HG03342 (cell line): Measurements from ENCODE around the gene TNFAIP8.

ENCODE experiments used
- ATAC-seq: cut with Tn5 transposase; IDR thresholded peaks from one replicate; pipeline ENCODE4 v1.9.1; 2021; ENCODE audit warnings: mild to moderate bottlenecking, moderate library complexity; ENCODE audit not compliant: unreplicated experiment

Gene TNFAIP8

DNA sequence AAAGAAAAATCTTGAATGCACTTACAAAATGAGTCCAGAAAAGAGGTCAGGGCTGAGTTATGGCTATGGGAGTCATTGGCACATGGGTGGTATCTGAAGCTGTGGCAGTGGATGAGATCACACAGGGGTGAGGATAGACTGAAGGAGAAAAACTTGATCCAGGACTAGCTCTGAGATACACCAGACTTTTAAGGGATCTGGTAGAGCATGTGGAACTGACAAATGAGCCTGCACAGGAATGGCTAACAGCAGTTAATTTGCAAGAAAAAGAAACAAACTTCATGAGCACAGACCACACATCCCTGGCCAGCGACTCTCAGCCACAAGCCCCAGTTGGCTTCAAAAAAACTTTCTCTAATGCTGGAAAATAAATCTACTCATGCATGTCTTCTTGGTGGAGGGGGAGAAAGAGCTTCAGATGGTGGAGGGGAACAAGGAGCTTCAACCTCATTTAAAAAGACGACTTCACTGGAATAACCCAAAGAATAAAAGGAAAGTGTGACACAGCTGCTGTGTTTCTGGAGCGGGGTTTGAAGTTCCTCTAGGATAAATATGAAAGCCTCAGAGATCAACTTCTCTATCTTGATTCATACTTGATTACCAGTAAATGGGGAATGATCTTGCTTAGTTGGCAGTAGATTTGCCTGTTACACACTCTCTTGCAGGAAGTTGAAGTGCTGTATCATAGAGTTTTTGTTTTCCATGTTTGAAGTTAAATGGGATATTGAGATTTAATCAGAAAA, 33.6 kb downstream of the TNFAIP8 start:
- peak; percentile 37 for ATAC-seq

- ATAC-seq, result no peak
Measured at GRCh38 chr5:119390404-119390803, 34.6 kb downstream of the TNFAIP8 start.

DNA sequence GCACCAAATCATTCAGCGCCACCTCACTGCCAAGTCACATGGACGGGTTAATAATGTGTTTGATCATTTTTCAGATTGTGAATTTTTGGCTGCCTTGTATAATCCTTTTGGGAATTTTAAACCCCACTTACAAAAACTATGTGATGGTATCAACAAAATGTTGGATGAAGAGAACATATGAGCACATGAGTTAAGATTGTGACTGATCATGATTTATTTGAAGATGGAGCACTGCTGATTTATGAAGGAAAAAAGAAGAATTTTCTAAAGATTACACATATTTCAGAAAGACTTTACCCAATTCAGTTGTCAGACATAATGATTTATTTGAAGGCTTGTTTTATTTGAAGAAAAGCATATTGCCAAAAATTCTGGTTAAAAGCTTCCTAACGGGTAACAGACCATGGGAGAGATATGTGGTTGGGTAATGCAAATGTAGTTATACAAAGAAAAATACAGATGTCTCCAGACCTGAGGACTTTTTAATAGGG, 37.4 kb downstream of the TNFAIP8 start:
- no peak for ATAC-seq

DNA sequence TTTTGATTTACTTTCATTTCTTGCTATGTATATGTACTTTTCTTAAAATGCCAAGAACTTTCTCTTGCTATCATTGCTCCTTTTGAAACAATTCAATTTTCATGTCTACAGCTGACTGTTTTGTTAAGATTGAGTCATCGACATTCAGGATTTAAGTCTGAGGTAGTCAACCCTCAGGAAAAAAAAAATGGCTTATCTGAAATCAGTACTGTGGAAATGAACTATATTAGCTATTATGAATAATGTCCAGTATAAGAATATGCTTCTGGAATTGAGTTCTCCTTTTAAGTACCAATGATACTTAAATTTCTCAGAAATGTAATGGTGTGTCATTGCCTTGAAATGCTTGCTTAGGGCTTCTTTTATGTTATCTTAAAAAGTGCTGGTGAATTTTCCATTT, 37.9 kb downstream of the TNFAIP8 start:
- no peak for ATAC-seq

DNA sequence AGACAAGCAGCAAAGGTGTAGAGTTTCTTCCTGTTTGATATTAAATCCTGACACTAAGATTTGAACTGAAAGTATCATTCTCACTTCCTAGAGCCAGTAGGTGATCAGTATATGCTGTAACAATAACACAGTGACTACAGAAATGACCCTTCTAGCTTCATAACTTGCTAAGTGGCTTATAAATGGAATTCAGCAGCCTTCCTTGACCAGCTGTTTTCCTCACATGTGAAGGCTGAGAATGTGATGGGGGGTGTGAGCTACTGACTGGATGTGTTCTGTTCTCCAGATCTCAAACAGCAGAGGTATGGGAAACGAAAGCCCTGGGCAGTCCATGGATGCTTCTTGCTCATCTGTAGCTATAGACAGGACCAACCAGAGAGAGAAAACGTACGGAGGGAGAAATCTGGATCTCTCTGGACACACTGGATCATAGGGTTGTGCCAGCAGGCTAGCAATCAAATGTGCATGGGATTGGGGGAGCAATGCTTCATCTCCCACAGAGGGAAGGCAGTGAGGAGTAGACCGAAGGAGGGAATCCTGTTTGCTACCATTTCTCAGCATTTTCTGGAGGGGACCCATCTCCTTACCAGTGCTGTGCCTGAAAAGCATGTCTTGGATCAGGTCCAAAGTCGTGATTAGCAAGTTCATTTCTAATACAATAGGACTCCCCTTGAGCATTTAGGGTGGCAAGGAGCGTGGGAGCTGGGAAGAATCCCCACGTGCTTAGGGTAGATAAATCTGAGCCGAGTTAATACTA, 39.4 kb downstream of the TNFAIP8 start:
- ATAC-seq, result peak; percentile 52

DNA sequence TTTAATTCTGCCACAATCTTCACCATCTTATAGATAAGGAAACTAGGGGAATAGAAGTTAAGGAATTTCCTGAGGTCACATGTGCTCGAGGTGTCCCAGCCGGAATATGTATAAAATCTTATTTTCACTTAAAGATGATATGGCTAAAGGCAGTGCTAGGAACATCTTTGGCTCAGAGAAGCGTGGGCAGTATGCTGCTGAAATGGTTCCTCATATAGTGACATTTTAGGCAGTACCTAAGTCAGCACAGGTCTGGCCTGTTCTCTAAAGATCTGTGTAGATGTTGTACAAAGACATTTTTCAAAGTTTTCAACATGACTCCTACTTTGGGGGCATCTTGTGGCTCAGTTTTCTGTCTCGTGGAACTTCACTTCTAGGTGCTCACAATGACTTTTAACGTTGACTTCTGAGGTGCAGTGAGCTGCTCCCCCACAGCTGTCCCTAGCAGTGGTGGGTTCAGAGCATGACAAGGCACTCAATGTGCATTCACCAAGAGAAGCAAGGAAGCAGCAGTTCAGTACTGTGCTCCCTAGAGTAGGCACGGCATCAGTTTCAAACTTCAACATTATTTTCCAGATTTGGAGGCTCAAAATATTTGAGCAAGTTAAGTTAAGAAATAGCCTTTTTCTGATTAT, 40.3 kb downstream of the TNFAIP8 start:
- peak; percentile 31 for ATAC-seq

- ATAC-seq, result peak; percentile 43
Measured at GRCh38 chr5:119397518-119398380, 41.9 kb downstream of the TNFAIP8 start.

- no peak for ATAC-seq
Measured at GRCh38 chr5:119398727-119399466, 43.1 kb downstream of the TNFAIP8 start.

DNA sequence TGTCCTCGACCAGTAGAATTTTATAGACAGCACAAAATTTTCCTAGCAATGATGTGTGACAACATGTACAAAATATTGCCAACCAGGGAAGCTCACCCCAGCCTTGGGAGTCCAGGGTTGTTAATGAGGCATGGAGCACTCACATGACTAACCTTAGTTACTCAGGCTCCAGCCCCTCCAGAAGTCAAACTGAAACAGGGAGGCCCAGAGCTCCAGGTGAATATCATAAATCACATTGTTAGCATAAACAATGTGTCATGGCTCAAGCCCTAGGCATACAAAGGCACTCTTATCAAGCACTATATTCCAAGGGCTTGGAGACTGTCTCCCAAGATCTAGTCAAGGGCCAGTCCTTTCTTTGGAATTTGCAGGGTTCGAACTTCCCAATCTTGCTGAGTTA, 44.4 kb downstream of the TNFAIP8 start:
- ATAC-seq, result no peak

DNA sequence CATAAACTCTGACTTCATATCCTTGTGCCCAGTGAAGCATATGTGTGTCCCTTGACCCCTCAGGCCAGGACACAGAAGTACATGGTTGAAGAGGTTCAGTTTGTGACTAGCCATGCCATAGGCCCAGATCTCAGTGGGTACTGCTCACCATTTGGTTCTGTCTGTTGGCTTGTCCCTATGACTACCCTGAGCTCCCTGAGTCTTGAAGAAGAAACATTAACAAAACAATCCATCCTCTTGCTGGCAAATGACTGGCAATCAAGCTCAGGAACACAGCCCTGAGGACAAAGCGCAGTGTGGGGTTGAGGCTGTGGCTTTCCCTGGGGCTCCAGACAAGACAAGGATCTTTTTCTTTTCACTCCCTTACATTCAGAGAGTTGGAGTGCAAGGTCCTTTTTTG, 46.3 kb downstream of the TNFAIP8 start:
- ATAC-seq, result no peak

DNA sequence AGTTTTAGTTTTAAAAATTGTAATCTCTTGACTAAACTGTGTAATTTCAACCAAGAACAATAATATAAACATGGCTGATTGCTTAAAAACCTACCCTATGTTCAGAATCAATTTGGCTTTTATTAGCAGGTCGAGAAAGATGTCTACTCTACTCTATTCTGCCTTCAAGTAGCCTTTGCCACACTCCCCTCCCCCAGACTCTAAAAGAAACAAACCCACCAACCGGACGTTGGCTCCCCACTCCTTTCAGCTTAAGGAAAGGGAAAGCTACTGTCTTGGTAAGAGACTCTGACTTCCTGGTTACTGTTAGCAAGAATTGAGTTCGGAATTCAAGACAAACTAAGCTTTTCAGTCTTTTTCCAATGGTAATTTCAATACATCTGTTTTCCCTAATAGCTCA, 46.7 kb downstream of the TNFAIP8 start:
- ATAC-seq, result no peak

GRCh38 chr5:119404033-119404432, 48.2 kb downstream of the TNFAIP8 start:
- ATAC-seq, result no peak

GRCh38 chr5:119405419-119405818, 49.6 kb downstream of the TNFAIP8 start:
- peak; percentile 30 for ATAC-seq

- no peak for ATAC-seq
Measured at GRCh38 chr5:119406551-119407110, 50.8 kb downstream of the TNFAIP8 start.

- ATAC-seq, result peak; percentile 24
Measured at GRCh38 chr5:119409235-119409815, 53.5 kb downstream of the TNFAIP8 start.

DNA sequence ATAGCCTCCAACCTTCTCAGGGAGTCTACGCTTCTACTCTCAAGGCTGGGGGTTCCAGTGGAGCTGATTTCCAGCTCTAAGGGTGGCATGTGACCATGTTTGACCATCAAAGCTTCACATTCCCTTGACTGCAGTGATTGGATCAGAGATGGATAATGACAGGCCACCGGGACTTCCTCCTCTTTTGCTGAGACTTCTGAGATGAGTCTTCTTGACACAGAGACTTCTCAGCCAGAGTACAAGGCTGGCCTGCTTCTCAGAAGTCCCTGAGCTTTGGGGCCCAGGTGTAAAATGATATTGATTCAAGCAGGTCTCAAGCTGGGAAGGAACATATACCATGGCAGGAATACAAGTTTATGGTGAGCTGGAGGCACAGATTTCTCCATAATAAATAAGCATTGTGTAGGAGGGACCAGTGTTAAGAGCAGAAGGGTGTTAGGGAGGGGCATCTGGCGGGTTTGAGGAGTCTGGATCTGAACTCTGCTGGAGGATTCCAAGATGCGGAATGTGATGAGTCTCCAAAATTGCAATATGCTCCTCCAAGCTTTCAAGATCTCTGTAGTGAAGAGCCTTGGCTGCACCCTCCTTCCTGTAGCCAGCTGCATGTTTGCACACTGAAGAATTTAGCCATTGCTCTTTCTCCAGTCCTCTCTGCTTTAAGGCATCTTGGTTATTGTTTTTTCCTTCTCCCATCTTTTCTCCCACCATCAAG, 54.8 kb downstream of the TNFAIP8 start:
- peak; percentile 42 for ATAC-seq

- peak; percentile 74 for ATAC-seq
Measured at GRCh38 chr5:119411361-119412278, 55.8 kb downstream of the TNFAIP8 start.
